GM08714 (cell line): ENCODE results near the gene SECISBP2L.

ENCODE experiments used
- H3K4me3 ChIP-seq: fragments of 200-500 bp; sonication (Bioruptor generic); 2 replicates; pipeline ENCODE4 v1.5.1; 2014; ENCODE audit warnings: mild to moderate bottlenecking, low read length, inconsistent platforms
- ZNF274 ChIP-seq: IDR thresholded peaks from 2 replicates; pipeline ENCODE4 v1.6.1; 2012; ENCODE audit warnings: mild to moderate bottlenecking, low read depth, low read length

SECISBP2L gene

GRCh38 chr15:49066372-49066771 is 20.1 kb upstream of the SECISBP2L start:
- TF ChIP-seq ZNF274, result no peak
- H3K4me3 ChIP-seq, result no peak overlapping the region

- no peak for TF ChIP-seq ZNF274
- H3K4me3 ChIP-seq, result no peak overlapping the region
Measured at GRCh38 chr15:49064884-49065283, 18.6 kb upstream of the SECISBP2L start.

DNA sequence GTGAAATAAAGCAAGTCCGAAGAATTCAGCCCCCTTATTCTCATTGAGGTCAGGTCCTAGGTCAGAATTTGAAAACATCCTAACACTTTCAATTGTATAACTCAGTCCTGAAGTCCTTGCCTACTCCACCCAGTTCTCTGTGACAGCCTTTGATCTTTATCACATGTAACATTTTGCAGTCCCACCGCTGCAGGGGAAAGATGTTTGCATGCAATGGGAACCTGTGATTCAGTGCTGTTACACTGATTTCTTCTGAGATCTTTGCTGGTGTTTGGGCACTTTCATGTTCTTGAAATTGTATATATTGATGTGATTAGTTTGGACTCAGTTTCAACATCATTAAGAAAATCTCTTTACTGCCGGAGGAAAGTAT is 18.0 kb upstream of the SECISBP2L start:
- no peak overlapping the region for H3K4me3 ChIP-seq
- no peak for TF ChIP-seq ZNF274

DNA sequence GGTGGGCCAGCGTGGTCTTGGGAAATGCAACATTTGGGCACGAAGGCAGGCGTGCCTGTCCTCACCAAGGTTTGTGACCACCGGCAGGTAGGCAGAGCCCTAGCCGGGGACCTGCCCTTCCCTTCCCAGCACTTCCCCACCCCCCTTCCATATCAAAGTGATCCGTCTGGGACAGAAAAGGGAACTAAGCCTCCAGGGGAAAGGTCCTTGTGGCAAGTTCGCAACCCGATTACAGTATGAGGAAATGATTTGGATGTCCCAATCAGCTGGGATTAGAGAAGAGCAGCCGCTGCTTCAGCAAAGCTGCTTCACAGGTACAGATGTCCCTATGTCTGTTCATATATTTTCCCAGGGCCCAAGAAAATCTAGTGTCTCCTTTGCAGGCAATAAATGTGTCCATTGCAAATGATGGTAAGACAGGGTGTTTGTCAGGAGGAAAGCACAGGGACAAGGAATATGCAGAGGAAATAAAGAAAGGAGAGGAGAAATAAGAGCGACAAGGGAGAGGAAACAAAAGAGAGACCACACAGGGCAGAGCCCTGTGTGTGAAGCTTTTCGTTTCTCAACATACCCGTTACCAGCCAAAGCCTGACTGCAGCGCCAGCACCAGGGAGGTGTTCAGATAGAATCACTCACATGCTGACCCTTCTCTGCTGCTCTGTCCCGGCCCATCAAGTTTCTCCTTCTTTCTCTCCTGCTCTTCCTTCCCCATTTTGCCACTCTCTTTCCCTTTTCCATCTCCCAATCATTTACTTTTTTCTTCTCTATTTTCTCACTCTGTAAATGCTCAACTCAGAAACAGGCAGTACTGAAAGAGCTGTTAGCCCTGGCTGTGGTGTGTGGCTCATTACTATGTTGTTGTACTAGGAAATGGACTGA is 17.4 kb upstream of the SECISBP2L start:
- TF ChIP-seq ZNF274, result no peak
- no peak overlapping the region for H3K4me3 ChIP-seq

- no peak for TF ChIP-seq ZNF274
- H3K4me3 ChIP-seq, result no peak overlapping the region
Measured at GRCh38 chr15:49062900-49063299, 16.7 kb upstream of the SECISBP2L start.

GRCh38 chr15:49060710-49061495 is 14.7 kb upstream of the SECISBP2L start:
- no peak overlapping the region for H3K4me3 ChIP-seq
- no peak for TF ChIP-seq ZNF274

- H3K4me3 ChIP-seq, result no peak overlapping the region
- TF ChIP-seq ZNF274, result no peak
Measured at GRCh38 chr15:49059491-49059890, 13.2 kb upstream of the SECISBP2L start.

DNA sequence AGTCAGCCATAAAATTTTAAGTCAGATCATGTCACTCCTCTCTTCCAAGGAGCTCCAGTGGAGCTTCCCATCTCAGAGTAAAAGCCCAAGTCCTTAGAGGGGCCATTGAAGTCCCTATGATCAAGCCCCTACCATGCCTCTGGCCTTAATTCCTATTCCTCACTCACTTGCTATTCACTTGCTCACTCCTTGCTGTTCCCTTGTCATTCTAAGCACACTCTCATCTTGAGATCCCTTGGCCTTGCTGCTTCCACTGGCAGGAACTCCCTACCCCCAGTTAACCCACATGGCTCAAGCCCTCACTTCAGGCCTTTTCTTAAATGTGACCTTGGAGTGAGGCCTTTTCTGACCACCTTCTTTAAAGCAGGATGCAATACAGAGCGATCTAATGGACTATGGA is 12.3 kb upstream of the SECISBP2L start:
- TF ChIP-seq ZNF274, result no peak

DNA sequence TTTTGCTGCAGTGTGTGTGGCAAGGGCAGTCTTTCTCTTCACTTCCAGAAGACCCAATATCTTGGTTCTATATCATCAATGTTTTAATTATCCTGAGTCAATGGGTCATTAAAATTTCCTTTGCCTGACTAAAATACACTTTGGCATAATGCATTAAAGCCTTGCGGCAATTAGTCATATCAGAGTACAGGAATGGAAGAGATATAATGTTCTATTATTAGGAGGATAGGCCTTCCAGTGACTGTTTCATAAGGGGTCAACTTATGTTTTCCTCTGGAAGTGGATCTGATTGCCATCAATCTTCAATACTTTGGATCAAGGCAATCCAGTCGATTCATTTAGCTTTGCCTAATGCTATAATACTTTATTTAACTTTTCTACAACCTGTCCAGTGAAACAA is 9.4 kb upstream of the SECISBP2L start:
- H3K4me3 ChIP-seq, result no peak overlapping the region
- TF ChIP-seq ZNF274, result no peak

More for the DNA sequence above, 12.3 kb upstream of the SECISBP2L start:
- H3K4me3 ChIP-seq, result no peak overlapping the region

- no peak overlapping the region for H3K4me3 ChIP-seq
- TF ChIP-seq ZNF274, result no peak
Measured at GRCh38 chr15:49052662-49053061, 6.4 kb upstream of the SECISBP2L start.

- H3K4me3 ChIP-seq, result no peak overlapping the region
- TF ChIP-seq ZNF274, result no peak
Measured at GRCh38 chr15:49047456-49047855, 1.2 kb upstream of the SECISBP2L start.

DNA sequence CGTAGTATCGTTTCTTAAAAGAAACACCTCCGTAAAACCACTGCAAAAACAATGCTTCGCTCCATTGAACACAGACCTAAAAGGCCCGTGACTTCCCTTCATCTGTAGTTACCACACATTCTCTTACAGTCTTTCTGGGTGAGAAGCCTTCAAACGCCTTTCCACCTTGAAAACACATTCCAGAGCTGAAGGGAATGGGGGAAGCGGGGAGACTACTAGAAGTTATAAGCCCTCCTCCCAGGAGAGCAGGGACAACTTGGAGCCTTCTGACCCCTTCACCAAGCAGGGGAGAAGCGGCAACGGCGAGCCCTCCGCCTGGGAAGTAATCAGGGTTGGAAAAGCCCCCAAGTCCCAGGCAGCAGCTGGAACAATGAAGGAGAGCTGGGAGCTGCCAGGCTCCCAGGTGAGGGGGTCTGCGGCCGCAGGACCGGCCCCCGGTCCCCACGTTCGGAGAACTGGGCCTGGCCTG is 461 bp downstream of the SECISBP2L start:
- no peak for TF ChIP-seq ZNF274
- H3K4me3 ChIP-seq, result peak overlapping the region; percentile 77

DNA sequence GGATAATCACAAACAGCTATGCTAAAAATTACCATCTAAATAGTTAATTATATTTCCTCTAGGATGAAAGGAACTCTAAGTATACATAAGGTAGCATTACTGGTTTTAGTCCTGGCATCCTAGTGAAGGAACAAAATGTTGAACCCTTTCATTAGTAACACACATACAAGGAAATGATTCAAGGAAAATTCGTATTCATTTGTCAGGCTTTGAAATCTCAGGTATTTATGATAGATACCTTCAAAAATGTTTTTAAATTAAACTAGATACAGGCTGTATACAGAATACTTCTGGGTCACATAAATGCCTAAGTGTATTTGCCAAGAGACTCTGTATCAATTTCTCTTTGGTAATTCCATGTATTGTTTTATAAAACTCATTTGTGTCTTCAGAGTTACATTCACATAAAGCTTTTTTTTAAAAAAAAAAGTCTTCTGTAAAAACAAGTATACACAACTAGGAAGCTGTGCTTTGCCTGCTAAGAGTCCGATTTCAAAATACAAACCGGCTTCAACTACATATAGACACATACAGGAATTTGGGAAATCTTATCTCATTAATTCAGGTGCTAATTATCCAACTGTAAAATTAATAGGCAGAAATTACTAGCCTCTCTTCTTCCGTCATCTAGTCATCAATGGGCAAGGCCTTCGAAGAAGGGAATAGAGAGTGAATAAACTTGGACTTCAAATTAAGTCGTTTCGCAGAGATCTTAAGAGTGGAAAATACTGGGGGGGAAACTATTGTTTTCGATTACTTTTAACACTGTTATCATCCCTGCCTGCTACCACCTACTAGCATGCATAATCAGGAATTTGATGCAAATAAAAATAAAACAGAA is 1.3 kb downstream of the SECISBP2L start:
- TF ChIP-seq ZNF274, result no peak
- peak overlapping the region; percentile 77; the same call in 1 of the 2 replicates for H3K4me3 ChIP-seq

DNA sequence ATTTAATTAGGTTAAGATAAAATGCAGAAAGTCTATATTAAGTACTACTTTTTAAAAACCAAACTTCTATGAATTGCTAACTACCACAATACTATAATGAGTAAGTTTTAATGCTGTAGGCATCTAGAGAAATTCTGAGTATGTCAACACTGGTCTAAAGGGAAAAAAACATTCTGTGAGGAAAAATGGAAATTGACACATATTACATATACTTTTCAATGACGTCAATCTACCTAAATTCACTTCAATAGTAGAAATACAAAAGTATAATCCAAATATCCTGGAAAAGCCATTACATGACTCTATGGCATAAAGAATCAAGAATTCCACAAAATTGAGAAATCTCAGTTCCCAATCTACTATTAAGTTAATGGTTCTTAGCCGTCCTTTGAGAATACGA is 2.2 kb downstream of the SECISBP2L start:
- no peak overlapping the region; the same call in 1 of the 2 replicates for H3K4me3 ChIP-seq
- TF ChIP-seq ZNF274, result no peak
